ENCODE measurements around the gene SLC66A2. TPM values are rescaled to one million over a fixed set of nuclear protein-coding genes. Genes with fewer than 3 reads are reported as not detected.

Gene SLC66A2
- total and polyA plus RNA-seq, 10 donors, result 28.7 to 61.9 (median 50.0) TPM

GRCh38 chr18:79989195-79989497, 37.7 kb upstream of the SLC66A2 start:
- Histone ChIP-seq H3K27me3 (replicated peaks in 1 of 7) (no peaks in the 10 kb centered on the region), H3K36me3 (peaks cover 0 to 24% (median 3%) of the 10 kb centered on the region in 6 donors), H3K4me3 (peak overlapping the region; percentile 81 to 96 (median 90)), H3K27ac (peak overlapping the region; percentile 92 to 99 (median 96)), H3K9me3 (no peaks in the 10 kb centered on the region), H3K4me1 (peaks cover 21 to 48% (median 39%) of the 10 kb centered on the region in 6 donors)
- intact Hi-C loops (cut with DNase I; ENCODE audit: low total_unique reads), result no loop called here
- DNase-seq, result peak; percentile 81
- 46 to 69% (median 55%) methylated on average over 14 of the region's 14 CpGs for WGBS, 5 donors
- TF ChIP-seq POLR2AphosphoS5 (IDR thresholded peaks at IDR 0.05) (no peak), POLR2A (IDR thresholded peaks at IDR 0.05) (no peak), CTCF (IDR thresholded peaks at IDR 0.05 in 8 of 11, conservative IDR thresholded peaks at IDR 0.05 in 3 of 11) (no peak)

- H3K27ac ChIP-seq, result peak within 1 kb of the TSS; percentile 92 to 99 (median 96)
- peaks cover 0 to 29% (median 3%) of the 10 kb centered on the region in 6 donors for H3K36me3 ChIP-seq
- no peak for TF ChIP-seq CTCF (IDR thresholded peaks at IDR 0.05 in 8 of 11, conservative IDR thresholded peaks at IDR 0.05 in 3 of 11)
- TF ChIP-seq POLR2AphosphoS5 (IDR thresholded peaks at IDR 0.05), result peak; percentile 97 to 98 (median 97)
- TF ChIP-seq POLR2A (IDR thresholded peaks at IDR 0.05), result peak; percentile 41 to 69 (median 69)
- peaks cover 21 to 53% (median 41%) of the 10 kb centered on the region in 6 donors for H3K4me1 ChIP-seq
- H3K27me3 ChIP-seq (replicated peaks in 1 of 7), result no peaks in the 10 kb centered on the region
- no peaks in the 10 kb centered on the region for H3K9me3 ChIP-seq
- peak within 1 kb of the TSS; percentile 81 to 96 (median 90) for H3K4me3 ChIP-seq
- WGBS, 5 donors, result 0 to 1% (median 1%) methylated on average over 52 to 71 of the region's 71 CpGs
- DNase-seq, result peak; percentile 97
- intact Hi-C loops (cut with DNase I; ENCODE audit: low total_unique reads), result no loop called here
Measured at GRCh38 chr18:79988451-79989194, 37.2 kb upstream of the SLC66A2 start, which contains the start of gene TXNL4A. Gene TXNL4A (minus strand): TSS chr18:79988563. CDS start chr18:79988392, 171 bp downstream.

GRCh38 chr18:79988071-79988450, 36.6 kb upstream of the SLC66A2 start:
- Histone ChIP-seq H3K27ac (peak overlapping the region; percentile 92 to 99 (median 96)), H3K27me3 (replicated peaks in 1 of 7) (no peaks in the 10 kb centered on the region), H3K36me3 (peaks cover 0 to 31% (median 3%) of the 10 kb centered on the region in 6 donors), H3K9me3 (no peaks in the 10 kb centered on the region), H3K4me1 (peaks cover 21 to 59% (median 44%) of the 10 kb centered on the region in 6 donors), H3K4me3 (peak overlapping the region; percentile 81 to 96 (median 90))
- TF ChIP-seq POLR2A (IDR thresholded peaks at IDR 0.05), result no peak
- TF ChIP-seq CTCF (IDR thresholded peaks at IDR 0.05 in 8 of 11, conservative IDR thresholded peaks at IDR 0.05 in 3 of 11), result peak in 7 of 11 experiments; percentile 15 to 54 (median 38)
- WGBS, 5 donors, result 0 to 1% (median 1%) methylated on average over 19 to 48 of the region's 48 CpGs
- DNase-seq, result peak; percentile 95
- intact Hi-C loops (cut with DNase I; ENCODE audit: low total_unique reads), result no loop called here

- 0 to 2% (median 1%) methylated on average over 6 of the region's 6 CpGs for WGBS, 5 donors
- intact Hi-C loops (cut with DNase I; ENCODE audit: low total_unique reads), result no loop called here
- Histone ChIP-seq H3K4me3 (peak overlapping the region; percentile 81 to 96 (median 90)), H3K36me3 (peaks cover 0 to 35% (median 3%) of the 10 kb centered on the region in 6 donors), H3K4me1 (peaks cover 21 to 64% (median 49%) of the 10 kb centered on the region in 6 donors), H3K9me3 (no peaks in the 10 kb centered on the region), H3K27me3 (replicated peaks in 1 of 7) (no peaks in the 10 kb centered on the region), H3K27ac (peak overlapping the region; percentile 92 to 99 (median 96))
- no peak for TF ChIP-seq POLR2AphosphoS5 (IDR thresholded peaks at IDR 0.05)
- TF ChIP-seq POLR2A (IDR thresholded peaks at IDR 0.05), result no peak
- no peak for TF ChIP-seq CTCF (IDR thresholded peaks at IDR 0.05 in 8 of 11, conservative IDR thresholded peaks at IDR 0.05 in 3 of 11)
- no peak for DNase-seq
Measured at GRCh38 chr18:79987566-79987965, 36.1 kb upstream of the SLC66A2 start.
